Activated T-helper 17 cell treated with anti-CD3 and anti-CD28 coated beads, Interleukin-2, amount 50 U/mL, for 72 hours (primary cell): Measurements from ENCODE around the gene SH3RF3. TPM values are rescaled to one million over a fixed set of nuclear protein-coding genes. Genes with fewer than 3 reads are reported as not detected.

Experiments
- ATAC-seq: fragments of 150-1000 bp; cut with Tn5 transposase; replicated peaks from 2 replicates; pipeline ENCODE4 v1.10.0; 2021; ENCODE audit warnings: mild to moderate bottlenecking, moderate library complexity
- H3K27ac Mint-ChIP-seq: one replicate; pipeline ENCODE4 v1.8.0; 2022; ENCODE audit warnings: mixed read lengths
- H3K27me3 Mint-ChIP-seq: one replicate; pipeline ENCODE4 v1.8.0; 2022; ENCODE audit warnings: mixed read lengths
- H3K36me3 Mint-ChIP-seq: one replicate; pipeline ENCODE4 v1.8.0; 2022; ENCODE audit warnings: low read depth, mild to moderate bottlenecking, mixed read lengths
- H3K4me1 Mint-ChIP-seq: one replicate; pipeline ENCODE4 v1.8.0; 2022; ENCODE audit warnings: mixed read lengths
- H3K4me3 Mint-ChIP-seq: one replicate; pipeline ENCODE4 v1.8.0; 2022; ENCODE audit warnings: mild to moderate bottlenecking, mixed read lengths
- H3K9me3 Mint-ChIP-seq: one replicate; pipeline ENCODE4 v1.8.0; 2022; ENCODE audit warnings: mixed read lengths
- total RNA-seq, 2 donors: library from RNA; stranded (reverse); gene quantifications; one replicate each; pipeline ENCODE4 v1.2.3, GENCODE V29; 2022

SH3RF3 gene
- total RNA-seq, 2 donors from 2014 or later = 0.05 TPM; not detected in 1

- Mint-ChIP-seq H3K4me3 (no peak overlapping the region), H3K27ac (no peak overlapping the region), H3K4me1 (peaks cover 11% of the 10 kb centered on the region), H3K27me3 (peaks cover 6% of the 10 kb centered on the region), H3K36me3 (no peaks in the 10 kb centered on the region), H3K9me3 (no peaks in the 10 kb centered on the region)
- ATAC-seq = no peak
Observed at GRCh38 chr2:109346601-109347228, 217.7 kb downstream of the SH3RF3 start.

GRCh38 chr2:109347626-109348025 lies 218.6 kb downstream of the SH3RF3 start:
- Mint-ChIP-seq H3K36me3 (no peaks in the 10 kb centered on the region), H3K27me3 (peaks cover 6% of the 10 kb centered on the region), H3K9me3 (no peaks in the 10 kb centered on the region), H3K27ac (no peak overlapping the region), H3K4me3 (no peak overlapping the region), H3K4me1 (peaks cover 11% of the 10 kb centered on the region)
- ATAC-seq = no peak

- Mint-ChIP-seq H3K4me3 (peak overlapping the region; percentile 47), H3K9me3 (no peaks in the 10 kb centered on the region), H3K27ac (peak overlapping the region; percentile 48), H3K27me3 (peaks cover 6% of the 10 kb centered on the region), H3K36me3 (no peaks in the 10 kb centered on the region), H3K4me1 (peaks cover 11% of the 10 kb centered on the region)
- no peak for ATAC-seq
Observed at GRCh38 chr2:109348190-109348589, 219.2 kb downstream of the SH3RF3 start.

GRCh38 chr2:109348671-109349502 lies 219.9 kb downstream of the SH3RF3 start:
- no peaks in the 10 kb centered on the region for H3K36me3 Mint-ChIP-seq
- no peaks in the 10 kb centered on the region for H3K9me3 Mint-ChIP-seq
- peak overlapping the region; percentile 47 for H3K4me3 Mint-ChIP-seq
- peaks cover 11% of the 10 kb centered on the region for H3K4me1 Mint-ChIP-seq
- peak overlapping the region; percentile 48 for H3K27ac Mint-ChIP-seq
- peak; percentile 75 for ATAC-seq
- peaks cover 6% of the 10 kb centered on the region for H3K27me3 Mint-ChIP-seq

GRCh38 chr2:109349503-109350465 lies 220.8 kb downstream of the SH3RF3 start:
- no peak for ATAC-seq
- no peaks in the 10 kb centered on the region for H3K27me3 Mint-ChIP-seq
- peak overlapping the region; percentile 47 for H3K4me3 Mint-ChIP-seq
- no peaks in the 10 kb centered on the region for H3K9me3 Mint-ChIP-seq
- H3K27ac Mint-ChIP-seq = peak overlapping the region; percentile 44
- peaks cover 11% of the 10 kb centered on the region for H3K4me1 Mint-ChIP-seq
- H3K36me3 Mint-ChIP-seq = no peaks in the 10 kb centered on the region

GRCh38 chr2:109350526-109350925 lies 221.5 kb downstream of the SH3RF3 start:
- peaks cover 11% of the 10 kb centered on the region for H3K4me1 Mint-ChIP-seq
- no peaks in the 10 kb centered on the region for H3K9me3 Mint-ChIP-seq
- H3K36me3 Mint-ChIP-seq = no peaks in the 10 kb centered on the region
- peak overlapping the region; percentile 44 for H3K27ac Mint-ChIP-seq
- H3K27me3 Mint-ChIP-seq = no peaks in the 10 kb centered on the region
- ATAC-seq = no peak
- H3K4me3 Mint-ChIP-seq = no peak overlapping the region

- Mint-ChIP-seq H3K4me3 (no peak overlapping the region), H3K27me3 (no peaks in the 10 kb centered on the region), H3K27ac (no peak overlapping the region), H3K4me1 (peaks cover 11% of the 10 kb centered on the region), H3K36me3 (no peaks in the 10 kb centered on the region), H3K9me3 (no peaks in the 10 kb centered on the region)
- ATAC-seq = no peak
Observed at GRCh38 chr2:109351164-109351756, 222.3 kb downstream of the SH3RF3 start.

GRCh38 chr2:109352056-109352897 lies 223.3 kb downstream of the SH3RF3 start:
- Mint-ChIP-seq H3K27me3 (no peaks in the 10 kb centered on the region), H3K9me3 (no peaks in the 10 kb centered on the region)

GRCh38 chr2:109352898-109353689 lies 224.1 kb downstream of the SH3RF3 start:
- ATAC-seq = no peak
- Mint-ChIP-seq H3K27me3 (no peaks in the 10 kb centered on the region), H3K36me3 (no peaks in the 10 kb centered on the region), H3K9me3 (peaks cover 2% of the 10 kb centered on the region), H3K4me1 (peaks cover 9% of the 10 kb centered on the region), H3K4me3 (no peak overlapping the region), H3K27ac (no peak overlapping the region)

More at GRCh38 chr2:109352056-109352897, 223.3 kb downstream of the SH3RF3 start:
- Mint-ChIP-seq H3K4me1 (peaks cover 11% of the 10 kb centered on the region), H3K36me3 (no peaks in the 10 kb centered on the region), H3K4me3 (no peak overlapping the region), H3K27ac (no peak overlapping the region)
- no peak for ATAC-seq

- Mint-ChIP-seq H3K36me3 (no peaks in the 10 kb centered on the region), H3K4me3 (no peak overlapping the region), H3K27ac (no peak overlapping the region), H3K4me1 (peaks cover under 1% of the 10 kb centered on the region), H3K9me3 (peaks cover 6% of the 10 kb centered on the region), H3K27me3 (no peaks in the 10 kb centered on the region)
- ATAC-seq = no peak
Observed at GRCh38 chr2:109353806-109354745, 225.1 kb downstream of the SH3RF3 start.

- Mint-ChIP-seq H3K9me3 (peaks cover 8% of the 10 kb centered on the region), H3K27ac (no peak overlapping the region), H3K27me3 (no peaks in the 10 kb centered on the region), H3K4me3 (no peak overlapping the region), H3K4me1 (no peaks in the 10 kb centered on the region), H3K36me3 (no peaks in the 10 kb centered on the region)
- ATAC-seq = no peak
Observed at GRCh38 chr2:109355192-109355843, 226.3 kb downstream of the SH3RF3 start.
